ENCODE results near the gene ENHO.

Gene ENHO

DNA sequence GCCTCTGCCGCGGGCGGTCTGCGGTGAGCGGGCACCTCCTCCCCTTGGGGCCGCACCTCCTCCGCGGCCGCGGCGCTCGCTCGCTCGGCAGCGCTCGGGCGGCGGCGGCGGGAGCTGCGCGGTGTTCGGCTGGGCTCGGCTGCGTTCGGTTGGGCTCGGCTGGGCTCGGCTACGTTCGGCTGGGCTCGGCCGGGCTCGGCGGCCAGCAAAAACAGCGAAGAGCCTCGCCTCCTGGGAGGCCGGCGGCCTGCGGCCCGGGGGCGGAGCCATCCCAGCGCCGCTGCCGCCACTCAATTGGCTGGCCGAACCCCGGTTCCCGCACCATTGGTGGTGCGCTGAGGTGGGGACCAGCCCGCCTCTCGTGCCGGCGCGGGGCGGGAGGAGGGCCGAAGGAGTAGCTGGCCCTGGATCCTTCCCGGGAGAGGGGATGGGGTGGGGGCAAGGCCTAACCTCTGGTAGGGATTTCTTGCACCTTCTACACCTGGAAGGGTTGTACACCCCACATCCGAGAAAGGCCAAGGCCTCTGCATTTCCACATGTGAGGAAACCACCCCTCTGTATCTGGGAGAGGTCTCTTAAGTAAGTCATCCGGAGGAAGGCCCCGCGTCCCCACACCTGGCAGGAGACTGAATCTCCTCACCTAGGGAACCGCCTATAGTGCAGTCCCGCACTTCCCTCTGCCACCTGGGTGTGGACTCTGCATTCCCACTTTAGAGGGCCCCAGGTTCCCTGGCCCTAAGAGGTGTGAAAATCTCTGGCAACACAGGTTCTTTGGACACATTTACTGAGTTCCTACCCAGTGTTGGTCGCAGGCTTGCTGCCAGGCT, at the start of gene ENHO:
ENHO (minus strand) TSS at position 20 of the 827 bp plus-strand sequence. CDS start 1,295 bp downstream, outside the sequence.
- peak; percentile 96 for DNase-seq (ENCODE audit: low spot score)
- in situ Hi-C loops (cut with MboI; ENCODE audit: low sequenced_read_pairs, unreplicated experiment) = no loop called here
- TF ChIP-seq, protein P1, sequence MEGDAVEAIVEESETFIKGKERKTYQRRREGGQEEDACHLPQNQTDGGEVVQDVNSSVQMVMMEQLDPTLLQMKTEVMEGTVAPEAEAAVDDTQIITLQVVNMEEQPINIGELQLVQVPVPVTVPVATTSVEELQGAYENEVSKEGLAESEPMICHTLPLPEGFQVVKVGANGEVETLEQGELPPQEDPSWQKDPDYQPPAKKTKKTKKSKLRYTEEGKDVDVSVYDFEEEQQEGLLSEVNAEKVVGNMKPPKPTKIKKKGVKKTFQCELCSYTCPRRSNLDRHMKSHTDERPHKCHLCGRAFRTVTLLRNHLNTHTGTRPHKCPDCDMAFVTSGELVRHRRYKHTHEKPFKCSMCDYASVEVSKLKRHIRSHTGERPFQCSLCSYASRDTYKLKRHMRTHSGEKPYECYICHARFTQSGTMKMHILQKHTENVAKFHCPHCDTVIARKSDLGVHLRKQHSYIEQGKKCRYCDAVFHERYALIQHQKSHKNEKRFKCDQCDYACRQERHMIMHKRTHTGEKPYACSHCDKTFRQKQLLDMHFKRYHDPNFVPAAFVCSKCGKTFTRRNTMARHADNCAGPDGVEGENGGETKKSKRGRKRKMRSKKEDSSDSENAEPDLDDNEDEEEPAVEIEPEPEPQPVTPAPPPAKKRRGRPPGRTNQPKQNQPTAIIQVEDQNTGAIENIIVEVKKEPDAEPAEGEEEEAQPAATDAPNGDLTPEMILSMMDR (IDR thresholded peaks at IDR 0.05; ENCODE audit: borderline replicate concordance, control extremely low read depth, extremely low read depth, insufficient read depth, missing control alignments) = no peak

DNA sequence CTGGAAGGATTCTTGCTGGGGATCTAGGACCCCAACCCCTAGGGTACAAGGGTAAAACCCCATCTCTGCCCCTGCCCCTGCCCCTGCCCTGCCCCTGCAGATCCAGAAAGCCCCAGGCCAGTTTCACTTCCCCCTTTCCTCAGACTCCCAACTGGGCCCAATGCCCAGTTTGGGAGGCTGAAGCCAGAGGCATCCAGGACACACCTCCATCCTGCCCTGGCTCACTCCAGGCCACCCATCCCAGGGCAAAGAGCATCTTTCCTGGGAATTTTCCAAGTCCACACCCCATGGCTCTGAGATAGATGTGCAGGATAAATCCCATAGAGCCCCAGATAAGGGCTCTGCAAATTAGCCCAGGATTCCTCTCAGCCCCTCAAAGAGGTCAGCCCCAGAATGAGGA, 49.3 kb upstream of the ENHO start:
- DNase-seq (ENCODE audit: low spot score) = no peak
- in situ Hi-C loops (cut with MboI; ENCODE audit: low sequenced_read_pairs, unreplicated experiment) = no loop called here
- TF ChIP-seq, protein P1 (IDR thresholded peaks at IDR 0.05; ENCODE audit: borderline replicate concordance, control extremely low read depth, extremely low read depth, insufficient read depth, missing control alignments) = no peak

DNA sequence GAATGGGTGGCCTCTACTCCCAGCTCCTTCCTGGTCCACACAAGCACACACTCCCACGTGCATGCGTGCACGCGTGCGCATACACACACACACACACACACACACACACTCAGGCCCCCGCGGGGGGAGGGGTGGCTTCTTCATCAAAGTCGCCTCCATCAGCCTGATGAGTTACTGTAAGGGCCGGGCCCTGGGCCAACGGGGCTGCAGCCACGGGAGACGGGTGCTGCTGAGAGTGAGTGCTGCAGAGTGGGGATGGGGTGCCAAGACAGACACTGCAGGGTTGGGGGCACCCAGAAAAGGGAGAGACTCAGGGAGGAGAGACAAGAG, 48.7 kb upstream of the ENHO start:
- TF ChIP-seq, protein P1 (IDR thresholded peaks at IDR 0.05; ENCODE audit: borderline replicate concordance, control extremely low read depth, extremely low read depth, insufficient read depth, missing control alignments) = no peak
- DNase-seq (ENCODE audit: low spot score) = no peak
- in situ Hi-C loops (cut with MboI; ENCODE audit: low sequenced_read_pairs, unreplicated experiment) = no loop called here

DNA sequence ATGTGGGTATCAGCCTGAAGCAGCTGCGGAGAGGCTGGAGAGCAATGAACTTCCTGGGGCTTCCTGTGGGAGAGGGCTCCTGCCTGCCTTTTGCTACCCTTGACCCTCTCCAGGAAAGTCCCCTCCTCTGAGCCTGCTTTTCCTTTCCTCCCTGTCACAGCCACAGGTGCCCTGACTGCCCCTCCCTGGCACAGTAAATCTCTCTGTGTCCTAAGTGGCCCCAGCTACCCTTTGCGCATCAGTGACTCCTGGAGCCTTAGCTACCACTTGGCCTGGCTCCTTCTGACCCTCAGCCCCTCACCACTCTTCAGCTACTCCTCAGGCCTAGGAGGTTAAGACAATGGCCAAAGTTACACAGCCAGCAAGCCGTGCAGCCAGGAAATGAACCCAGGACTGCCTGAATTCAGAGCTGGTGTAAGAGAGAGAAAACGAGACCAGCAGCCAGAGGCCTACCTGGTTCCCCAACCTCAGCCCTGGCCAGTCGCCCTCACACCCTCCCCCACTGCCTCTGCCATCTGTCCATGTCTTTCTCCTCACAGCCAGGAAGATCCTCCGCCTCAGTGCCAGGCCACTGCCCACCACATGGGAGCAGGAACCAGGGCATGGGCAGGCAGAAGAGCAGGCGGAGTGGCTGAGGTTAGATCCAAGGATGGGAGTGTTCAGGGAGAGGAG, 48.2 kb upstream of the ENHO start:
- DNase-seq (ENCODE audit: low spot score) = no peak
- in situ Hi-C loops (cut with MboI; ENCODE audit: low sequenced_read_pairs, unreplicated experiment) = no loop called here
- TF ChIP-seq, protein P1 (IDR thresholded peaks at IDR 0.05; ENCODE audit: borderline replicate concordance, control extremely low read depth, extremely low read depth, insufficient read depth, missing control alignments) = no peak

DNA sequence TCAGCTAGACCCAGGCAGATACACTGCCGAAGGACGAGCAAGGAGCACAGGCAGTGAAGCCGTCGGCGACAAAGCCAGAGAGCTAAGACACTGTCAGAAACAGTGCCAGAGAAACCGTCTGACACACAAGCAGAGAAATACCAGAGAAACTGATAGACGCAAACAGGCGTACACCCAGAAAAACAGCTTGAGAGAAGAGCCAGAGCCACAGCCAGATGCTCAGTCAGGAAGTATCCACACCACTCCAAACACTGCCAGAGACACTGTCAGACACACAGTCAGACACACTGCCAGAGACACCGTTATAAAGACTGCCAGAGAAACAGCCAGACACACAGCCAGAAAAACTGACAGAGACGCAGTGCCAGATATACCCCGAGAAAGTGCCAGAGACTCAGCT, 47.6 kb upstream of the ENHO start:
- in situ Hi-C loops (cut with MboI; ENCODE audit: low sequenced_read_pairs, unreplicated experiment) = no loop called here
- TF ChIP-seq, protein P1 (IDR thresholded peaks at IDR 0.05; ENCODE audit: borderline replicate concordance, control extremely low read depth, extremely low read depth, insufficient read depth, missing control alignments) = no peak
- DNase-seq (ENCODE audit: low spot score) = no peak

DNA sequence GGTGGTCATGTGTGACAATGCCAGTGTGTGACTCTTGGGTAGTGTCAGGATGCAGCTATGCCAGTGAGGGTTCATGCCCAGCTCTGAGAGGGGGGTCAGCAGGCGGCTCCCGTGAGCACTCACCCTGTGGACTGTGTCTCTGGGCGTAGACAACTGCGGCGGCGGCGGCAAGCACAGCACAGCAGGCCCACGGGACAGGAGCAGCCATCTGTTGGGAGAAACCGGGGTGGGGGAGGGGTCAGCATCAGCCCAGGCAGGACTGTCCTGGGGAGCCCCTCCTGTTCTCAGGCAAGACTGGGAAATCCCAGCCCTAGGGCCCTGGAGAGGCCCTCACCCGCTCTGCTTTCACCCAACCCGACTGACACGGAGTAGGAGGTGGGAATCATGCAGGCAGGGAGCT, 46.0 kb upstream of the ENHO start:
- TF ChIP-seq, protein P1 (IDR thresholded peaks at IDR 0.05; ENCODE audit: borderline replicate concordance, control extremely low read depth, extremely low read depth, insufficient read depth, missing control alignments) = no peak
- in situ Hi-C loops (cut with MboI; ENCODE audit: low sequenced_read_pairs, unreplicated experiment) = no loop called here
- DNase-seq (ENCODE audit: low spot score) = no peak

All from GM13976 (cell line).